ENCODE results near the gene FHOD3. TPM values are rescaled to one million over a fixed set of nuclear protein-coding genes. Genes with fewer than 3 reads are reported as not detected.

The FHOD3 gene
- total and polyA plus RNA-seq, 2 donors (not counting 1 experiment from before 2014, with no cell fraction given), result not detected

DNA sequence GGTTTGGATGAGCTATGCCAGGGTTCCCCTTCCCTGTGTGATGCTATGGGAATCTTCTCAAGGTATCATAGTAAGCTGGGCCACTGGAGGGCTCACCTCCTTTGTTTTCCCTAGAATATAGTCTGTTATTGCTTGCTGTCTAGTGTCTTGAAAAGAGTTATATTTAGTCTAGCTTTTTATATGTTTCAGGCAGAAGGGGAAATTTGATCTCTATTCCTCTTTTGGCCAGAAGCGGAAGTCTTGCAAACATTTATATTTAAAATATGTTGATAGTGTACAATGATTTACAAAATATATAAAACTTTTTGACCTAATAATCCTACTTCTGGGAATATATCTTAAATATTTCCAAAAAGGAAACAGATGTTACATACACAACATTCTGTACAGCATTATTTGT, 260.7 kb downstream of the FHOD3 start:
- intact Hi-C loops (cut with micrococcal nuclease), result no loop called here
- no CpG with 5 or more reads among the region's 1 CpG for WGBS (ENCODE audit: insufficient coverage)
- H3K9me3 ChIP-seq (ENCODE audit: control extremely low read depth in 1 of 3, control insufficient read depth in 2 of 3, insufficient read depth in 1 of 3, low read length in 2 of 3), result no peaks in the 10 kb centered on the region
- Mint-ChIP-seq H3K4me1 (no peaks in the 10 kb centered on the region), H3K27ac (no peak overlapping the region), H3K27me3 (peaks cover 6% of the 10 kb centered on the region), H3K9me3 (ENCODE audit: insufficient read depth) (no peaks in the 10 kb centered on the region), H3K4me3 (no peak overlapping the region)
- no peaks in the 10 kb centered on the region for H3K36me3 ChIP-seq (replicated peaks in 1 of 2; ENCODE audit: control extremely low read depth in 1 of 2, control insufficient read depth in 1 of 2, extremely low read depth in 1 of 2, insufficient read depth in 2 of 2, low read length in 1 of 2)
- H3K9ac ChIP-seq (ENCODE audit: low read length), result no peak overlapping the region
- H3K4me1 ChIP-seq (ENCODE audit: control insufficient read depth in 2 of 2, insufficient read depth in 2 of 2, low read length in 2 of 2), result no peaks in the 10 kb centered on the region
- ATAC-seq (ENCODE audit: low read depth), result no peak
- H3K79me2 ChIP-seq (ENCODE audit: control insufficient read depth, insufficient read depth, low read length), result no peaks in the 10 kb centered on the region
- CTCF ChIA-PET, result no interaction called here
- POLR2A ChIA-PET, result no interaction called here
- no peaks in the 10 kb centered on the region for H3K27me3 ChIP-seq (replicated peaks in 1 of 4; ENCODE audit: control extremely low read depth in 1 of 4, control insufficient read depth in 3 of 4, insufficient read depth in 4 of 4, low read length in 3 of 4)
- H4K20me1 ChIP-seq (ENCODE audit: control insufficient read depth, insufficient read depth, low read length, poor library complexity, severe bottlenecking), result no peaks in the 10 kb centered on the region
- TF ChIP-seq, protein P1, sequence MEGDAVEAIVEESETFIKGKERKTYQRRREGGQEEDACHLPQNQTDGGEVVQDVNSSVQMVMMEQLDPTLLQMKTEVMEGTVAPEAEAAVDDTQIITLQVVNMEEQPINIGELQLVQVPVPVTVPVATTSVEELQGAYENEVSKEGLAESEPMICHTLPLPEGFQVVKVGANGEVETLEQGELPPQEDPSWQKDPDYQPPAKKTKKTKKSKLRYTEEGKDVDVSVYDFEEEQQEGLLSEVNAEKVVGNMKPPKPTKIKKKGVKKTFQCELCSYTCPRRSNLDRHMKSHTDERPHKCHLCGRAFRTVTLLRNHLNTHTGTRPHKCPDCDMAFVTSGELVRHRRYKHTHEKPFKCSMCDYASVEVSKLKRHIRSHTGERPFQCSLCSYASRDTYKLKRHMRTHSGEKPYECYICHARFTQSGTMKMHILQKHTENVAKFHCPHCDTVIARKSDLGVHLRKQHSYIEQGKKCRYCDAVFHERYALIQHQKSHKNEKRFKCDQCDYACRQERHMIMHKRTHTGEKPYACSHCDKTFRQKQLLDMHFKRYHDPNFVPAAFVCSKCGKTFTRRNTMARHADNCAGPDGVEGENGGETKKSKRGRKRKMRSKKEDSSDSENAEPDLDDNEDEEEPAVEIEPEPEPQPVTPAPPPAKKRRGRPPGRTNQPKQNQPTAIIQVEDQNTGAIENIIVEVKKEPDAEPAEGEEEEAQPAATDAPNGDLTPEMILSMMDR (IDR thresholded peaks at IDR 0.05), result no peak
- no peak for TF ChIP-seq EZH2 (IDR thresholded peaks at IDR 0.05; ENCODE audit: borderline replicate concordance, insufficient read depth, low read depth, low read length, poor library complexity, severe bottlenecking)
- no peak overlapping the region for H3K27ac ChIP-seq (ENCODE audit: low read length in 2 of 2)
- no peak overlapping the region for H3K4me2 ChIP-seq (replicated peaks; ENCODE audit: low read depth, low read length, poor library complexity, severe bottlenecking)
- no peak overlapping the region for H2AFZ ChIP-seq (ENCODE audit: insufficient read depth, low read depth, low read length, poor library complexity, severe bottlenecking)
- no peak overlapping the region for H3K4me3 ChIP-seq (ENCODE audit: control extremely low read depth in 1 of 5, extremely low read depth in 1 of 5, insufficient read depth in 1 of 5, low read depth in 2 of 5, low read length in 4 of 5)
- DNase-seq, result no peak

DNA sequence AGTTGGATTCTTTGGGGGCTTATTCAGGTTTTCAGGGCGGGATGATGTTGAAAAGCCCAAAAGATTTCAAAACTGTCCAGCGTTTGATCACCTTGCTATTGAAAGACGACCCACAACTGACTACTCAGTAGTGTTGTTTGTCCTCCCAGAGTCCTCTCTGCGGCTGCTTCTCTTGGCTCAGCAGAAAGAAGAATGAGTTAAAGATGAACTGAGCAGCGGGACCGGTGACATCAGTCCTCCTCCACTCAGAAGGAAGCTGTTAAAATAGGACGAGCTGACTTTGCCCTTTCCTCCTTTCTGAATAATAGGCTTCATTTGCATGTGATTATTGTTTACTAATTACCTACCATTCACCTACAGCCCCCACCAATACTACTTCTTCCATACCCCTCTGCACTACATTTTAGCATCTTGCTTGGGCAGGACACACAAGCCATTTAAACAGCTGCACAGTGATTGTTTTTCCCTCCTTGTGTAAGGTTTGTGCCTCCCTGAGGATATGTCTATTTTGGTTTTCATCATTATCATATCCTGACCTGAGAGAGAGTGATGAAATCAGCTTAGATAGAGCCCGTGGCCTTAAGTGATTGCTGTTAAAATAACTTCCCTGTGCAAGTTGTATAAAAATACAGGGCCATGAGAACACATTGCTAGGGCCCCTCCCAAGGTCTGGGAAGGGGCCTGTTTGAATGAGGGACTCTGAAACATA, 261.8 kb downstream of the FHOD3 start:
- no peaks in the 10 kb centered on the region for H3K36me3 ChIP-seq (replicated peaks in 1 of 2; ENCODE audit: control extremely low read depth in 1 of 2, control insufficient read depth in 1 of 2, extremely low read depth in 1 of 2, insufficient read depth in 2 of 2, low read length in 1 of 2)
- H3K4me1 Mint-ChIP-seq, result no peaks in the 10 kb centered on the region
- H3K4me2 ChIP-seq (replicated peaks; ENCODE audit: low read depth, low read length, poor library complexity, severe bottlenecking), result no peak overlapping the region
- no peak overlapping the region for H3K27ac ChIP-seq (ENCODE audit: low read length in 2 of 2)
- no peak overlapping the region for H3K4me3 ChIP-seq (ENCODE audit: control extremely low read depth in 1 of 5, extremely low read depth in 1 of 5, insufficient read depth in 1 of 5, low read depth in 2 of 5, low read length in 4 of 5)
- ATAC-seq (ENCODE audit: low read depth) (no peak), DNase-seq (no peak)
- no peaks in the 10 kb centered on the region for H3K9me3 ChIP-seq (ENCODE audit: control extremely low read depth in 1 of 3, control insufficient read depth in 2 of 3, insufficient read depth in 1 of 3, low read length in 2 of 3)
- no peaks in the 10 kb centered on the region for H3K9me3 Mint-ChIP-seq (ENCODE audit: insufficient read depth)
- H3K9ac ChIP-seq (ENCODE audit: low read length), result no peak overlapping the region
- no peaks in the 10 kb centered on the region for H3K79me2 ChIP-seq (ENCODE audit: control insufficient read depth, insufficient read depth, low read length)
- no peaks in the 10 kb centered on the region for H3K27me3 ChIP-seq (replicated peaks in 1 of 4; ENCODE audit: control extremely low read depth in 1 of 4, control insufficient read depth in 3 of 4, insufficient read depth in 4 of 4, low read length in 3 of 4)
- TF ChIP-seq, protein P1 (IDR thresholded peaks at IDR 0.05), result no peak
- no peak for TF ChIP-seq EZH2 (IDR thresholded peaks at IDR 0.05; ENCODE audit: borderline replicate concordance, insufficient read depth, low read depth, low read length, poor library complexity, severe bottlenecking)
- intact Hi-C loops (cut with micrococcal nuclease), result no loop called here
- H3K4me3 Mint-ChIP-seq, result no peak overlapping the region
- peaks cover 11% of the 10 kb centered on the region for H3K27me3 Mint-ChIP-seq
- H2AFZ ChIP-seq (ENCODE audit: insufficient read depth, low read depth, low read length, poor library complexity, severe bottlenecking), result no peak overlapping the region
- ChIA-PET CTCF (no interaction called here), POLR2A (no interaction called here)
- WGBS (ENCODE audit: insufficient coverage), result 78% methylated on average over 5 of the region's 8 CpGs
- H4K20me1 ChIP-seq (ENCODE audit: control insufficient read depth, insufficient read depth, low read length, poor library complexity, severe bottlenecking), result no peaks in the 10 kb centered on the region
- H3K27ac Mint-ChIP-seq, result no peak overlapping the region
- H3K4me1 ChIP-seq (ENCODE audit: control insufficient read depth in 2 of 2, insufficient read depth in 2 of 2, low read length in 2 of 2), result no peaks in the 10 kb centered on the region

Measured in B cell (primary cell).